Cerebellar nuclear complex (tissue), 1 donor: ENCODE results near the gene TPP2.

Experiments
- DNase-seq, 2 experiments: peaks; one replicate each; lab custom pipeline; 2025; lab: John Stamatoyannopoulos, UW

The TPP2 gene

DNA sequence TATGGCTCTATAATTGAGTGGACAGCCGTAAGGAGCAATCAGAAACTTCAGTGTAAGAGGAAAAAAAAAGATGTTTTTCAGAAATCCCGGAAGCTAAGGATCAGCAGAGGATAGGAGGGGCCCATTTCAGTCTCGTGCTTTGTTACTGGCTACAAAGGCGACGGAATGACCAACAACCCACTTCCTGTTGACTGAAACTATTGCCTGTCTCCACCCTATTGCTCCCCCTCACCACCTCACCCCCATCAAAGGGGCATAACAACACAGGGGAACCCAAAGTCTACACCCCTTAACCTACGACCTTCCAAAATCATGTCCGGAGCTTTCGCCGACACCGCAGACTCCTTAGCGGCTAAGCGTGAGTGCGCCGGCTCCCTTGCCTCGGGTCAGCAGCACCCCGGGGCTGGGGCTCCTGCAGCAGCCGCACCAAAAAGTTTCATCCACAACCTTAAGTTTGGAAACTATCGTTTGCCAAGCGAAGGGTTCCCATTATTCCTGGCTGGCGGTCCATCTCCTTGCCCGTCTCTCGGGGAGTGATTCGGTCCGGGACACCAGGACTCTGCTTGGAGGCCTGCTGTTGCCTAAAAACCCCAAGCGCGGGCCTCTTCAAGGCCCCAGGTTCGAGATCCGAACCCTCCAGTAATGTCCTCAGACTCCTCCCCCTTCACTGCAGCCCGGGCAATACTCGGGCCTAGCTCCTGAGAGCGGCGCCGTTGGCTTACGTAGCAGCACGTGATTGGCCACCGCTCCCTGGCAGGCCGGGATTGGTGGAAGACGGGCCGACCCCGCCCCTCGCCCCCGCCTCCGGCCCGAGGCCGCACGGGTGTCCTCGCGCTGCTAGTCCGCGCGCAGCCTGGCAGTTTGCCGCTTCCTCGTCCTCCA, at the start of gene TPP2:
Gene TPP2 (plus strand): TSS at position 840 of the 882 bp plus-strand sequence. CDS start 53 bp downstream, outside the sequence.
- DNase-seq, result peak; percentile 83 to 86

DNA sequence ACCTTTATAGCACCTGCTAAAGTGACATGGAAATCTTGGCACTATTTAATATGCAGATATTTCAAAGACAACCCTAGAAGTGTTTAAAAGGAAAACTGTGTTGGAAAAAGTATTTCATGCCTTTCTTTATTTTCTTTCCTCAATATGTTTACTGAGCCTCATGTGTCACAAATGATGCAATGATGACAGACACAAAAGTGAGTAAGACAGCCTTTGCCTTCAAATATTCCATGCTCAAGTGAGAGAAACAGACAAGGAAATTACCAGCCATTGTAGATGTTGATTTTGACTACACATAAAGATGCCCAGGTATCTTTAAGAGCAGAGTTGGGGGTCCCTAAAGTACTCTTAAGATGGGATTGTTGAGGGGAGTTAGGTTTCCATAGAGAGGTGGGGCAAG, 48.0 kb upstream of the TPP2 start:
- DNase-seq, result no peak

DNA sequence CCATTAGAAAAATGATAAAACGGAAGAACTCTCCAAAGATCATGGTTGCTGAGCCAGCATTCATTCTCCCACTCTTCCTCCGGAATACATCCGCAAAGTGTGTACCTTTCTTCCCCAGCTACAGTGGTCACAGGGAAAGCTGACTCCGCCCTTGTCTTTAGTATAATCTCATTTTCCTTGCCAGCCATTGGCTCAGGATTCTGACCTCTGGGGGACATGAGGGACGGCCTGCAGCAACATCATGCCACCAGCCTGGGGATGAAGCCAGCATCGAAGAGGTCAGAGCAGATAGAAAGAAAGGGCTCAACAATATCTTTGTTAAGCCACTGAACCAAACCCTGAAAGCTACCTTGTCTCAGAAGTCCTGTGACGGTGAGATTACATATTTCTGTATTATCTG, 46.3 kb upstream of the TPP2 start:
- no peak for DNase-seq

DNA sequence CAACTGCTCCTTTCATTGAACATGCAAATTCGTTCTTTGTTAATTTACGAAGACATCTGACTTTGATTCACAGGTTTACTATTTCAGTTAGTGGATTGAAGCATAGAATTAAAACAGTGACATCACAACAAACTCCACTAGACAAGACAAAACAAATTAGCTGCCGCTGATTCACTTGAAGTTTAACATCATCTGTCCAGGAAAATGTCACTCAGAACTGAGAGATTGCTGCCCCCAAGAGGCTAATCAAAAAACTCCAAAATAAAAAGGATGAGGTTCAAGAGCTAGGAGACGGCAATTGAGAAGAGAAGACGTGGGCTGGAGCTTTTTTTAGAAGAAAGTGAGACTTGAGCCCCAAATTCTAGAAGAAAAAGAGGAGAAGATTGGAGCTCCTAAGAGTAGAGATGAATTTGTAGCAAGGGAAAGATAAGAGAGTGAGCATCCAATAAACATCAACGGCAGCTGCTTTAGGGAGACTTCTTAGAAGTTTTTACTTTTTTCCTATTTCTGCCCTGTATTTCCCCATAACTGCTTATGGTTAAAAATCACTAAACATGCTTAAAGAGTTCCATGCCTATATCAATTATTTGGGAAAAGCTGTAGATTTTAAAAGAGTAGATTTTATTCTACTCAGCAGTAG, 40.8 kb upstream of the TPP2 start:
- peak in 1 of 2 experiments; percentile 64 for DNase-seq

DNA sequence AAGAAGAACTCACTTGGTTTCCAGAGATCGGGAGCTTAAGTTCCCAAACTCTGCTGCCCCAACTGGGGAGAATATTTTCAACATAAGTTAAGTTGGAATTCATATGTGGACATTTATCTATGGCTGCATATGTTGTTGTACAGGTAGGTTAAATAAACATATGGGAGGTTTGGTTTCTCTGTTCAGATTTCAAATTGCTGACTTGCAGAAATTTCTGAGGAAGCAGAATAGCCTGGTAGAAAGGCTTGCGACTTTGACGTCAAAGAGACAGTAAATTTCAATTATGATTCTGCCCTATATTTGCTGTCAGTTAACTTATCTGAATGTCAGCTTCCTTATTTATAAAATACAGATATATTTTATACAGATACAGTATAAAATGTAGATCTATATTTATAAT, 40.0 kb upstream of the TPP2 start:
- DNase-seq, result no peak

DNA sequence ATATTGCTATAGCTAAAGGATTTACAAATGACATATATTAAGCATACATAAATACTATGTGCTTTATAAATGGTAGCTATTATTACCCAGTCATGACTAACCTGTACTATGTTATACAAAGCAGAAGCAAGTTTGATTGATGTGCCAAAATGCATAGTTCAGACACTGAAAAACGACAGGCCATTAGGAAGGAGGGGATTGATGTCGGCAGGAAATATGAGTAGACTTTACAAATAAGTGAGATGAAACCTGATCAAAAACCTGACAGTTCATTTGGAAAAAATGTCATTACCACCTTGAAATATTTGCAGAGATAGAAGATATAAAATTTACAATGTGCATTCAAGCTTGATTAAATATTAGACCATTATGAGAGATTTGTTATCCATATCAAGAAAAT, 38.8 kb upstream of the TPP2 start:
- DNase-seq, result no peak

DNA sequence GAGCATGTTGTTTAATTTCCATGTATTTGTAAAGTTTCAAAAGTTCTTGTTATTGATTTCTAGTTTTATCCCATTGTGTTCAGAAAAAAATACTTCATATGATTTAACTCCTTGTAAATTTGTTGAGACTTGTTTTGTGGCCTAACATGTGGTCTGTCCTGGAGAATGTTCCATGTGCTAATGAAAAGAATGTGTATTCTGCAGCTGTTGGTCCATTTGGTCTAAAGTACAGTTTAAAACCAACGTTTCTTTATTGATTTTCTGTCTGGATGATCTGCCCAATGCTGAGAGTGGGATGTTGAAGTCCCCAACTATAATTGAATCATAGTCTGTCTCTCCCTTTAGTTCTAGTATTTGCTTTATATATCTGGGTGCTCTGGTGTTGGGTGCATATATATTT, 34.9 kb upstream of the TPP2 start:
- DNase-seq, result no peak

DNA sequence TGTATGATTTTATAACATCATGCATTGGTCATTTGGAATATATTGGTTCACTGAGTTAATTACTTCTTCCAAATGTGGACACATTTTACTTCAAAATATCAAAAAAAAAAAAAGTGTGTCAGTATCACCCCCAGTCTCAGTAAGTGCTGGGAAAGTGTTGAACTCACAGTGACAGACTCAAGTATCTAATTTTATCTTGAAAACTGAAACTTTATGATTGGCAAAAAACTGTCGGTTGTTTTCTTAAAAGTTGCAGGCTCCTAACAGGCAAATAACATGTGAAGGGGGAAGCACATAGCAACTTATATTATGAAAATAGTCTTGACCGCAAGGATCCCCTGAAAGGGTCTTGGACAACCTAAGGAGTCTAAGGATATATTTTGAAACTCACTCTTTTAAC, 33.5 kb upstream of the TPP2 start:
- no peak for DNase-seq

DNA sequence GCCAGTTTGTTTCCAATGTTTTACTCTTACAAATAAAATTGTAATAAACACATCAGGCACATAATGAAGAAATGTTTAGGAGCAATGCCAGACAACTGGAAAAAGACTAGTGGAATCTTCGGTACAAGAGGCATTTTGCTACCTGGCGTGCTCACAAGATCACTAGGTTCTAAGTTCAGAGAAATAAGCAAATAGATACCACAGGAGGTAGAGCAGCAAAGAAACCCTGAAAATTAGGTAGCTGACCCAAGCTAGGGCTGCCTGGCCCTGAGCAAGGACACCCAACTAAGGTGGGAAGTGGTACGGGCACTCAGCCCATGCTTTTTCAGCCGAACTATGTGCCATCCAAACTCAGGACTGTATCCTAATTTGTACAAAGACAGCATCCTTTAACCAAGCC, 32.2 kb upstream of the TPP2 start:
- DNase-seq, result no peak

DNA sequence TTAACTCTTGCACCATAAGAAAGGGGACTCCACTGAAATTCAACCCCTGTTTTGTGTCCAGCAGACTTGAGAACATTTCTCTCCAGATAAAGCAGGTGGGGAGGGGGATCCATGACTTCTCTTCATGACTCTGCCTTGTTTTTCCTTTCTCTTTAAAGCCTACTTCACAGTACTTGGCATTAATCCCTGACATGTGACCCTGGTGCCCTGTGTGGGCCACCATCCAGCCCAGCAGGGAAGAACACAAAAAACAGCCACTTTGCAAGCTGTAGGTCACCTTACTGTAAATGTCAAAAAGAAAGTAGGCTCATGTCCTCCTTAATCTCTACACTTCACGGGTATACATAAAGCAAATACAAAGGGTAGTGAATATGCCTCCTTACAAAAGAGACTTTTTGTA, 30.3 kb upstream of the TPP2 start:
- no peak for DNase-seq

DNA sequence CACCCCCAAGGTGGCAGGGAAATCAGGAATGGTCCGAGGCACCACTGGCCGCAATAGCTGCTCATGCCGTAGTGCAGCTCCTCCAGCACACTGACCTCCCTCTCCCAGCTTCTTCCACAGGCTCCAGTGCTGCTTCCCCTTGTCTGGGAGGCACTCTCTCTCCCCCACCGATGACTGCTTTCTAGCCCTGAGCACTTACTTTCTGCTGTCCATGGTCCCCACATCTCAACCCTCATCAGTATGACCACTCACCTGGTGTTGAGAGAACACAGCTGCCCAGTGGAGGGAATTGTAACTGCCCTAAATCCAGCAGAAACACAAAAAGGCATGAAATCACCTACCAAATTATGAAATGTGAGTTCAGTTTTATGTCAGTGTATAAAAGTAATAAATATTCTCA, 28.9 kb upstream of the TPP2 start:
- DNase-seq, result no peak

DNA sequence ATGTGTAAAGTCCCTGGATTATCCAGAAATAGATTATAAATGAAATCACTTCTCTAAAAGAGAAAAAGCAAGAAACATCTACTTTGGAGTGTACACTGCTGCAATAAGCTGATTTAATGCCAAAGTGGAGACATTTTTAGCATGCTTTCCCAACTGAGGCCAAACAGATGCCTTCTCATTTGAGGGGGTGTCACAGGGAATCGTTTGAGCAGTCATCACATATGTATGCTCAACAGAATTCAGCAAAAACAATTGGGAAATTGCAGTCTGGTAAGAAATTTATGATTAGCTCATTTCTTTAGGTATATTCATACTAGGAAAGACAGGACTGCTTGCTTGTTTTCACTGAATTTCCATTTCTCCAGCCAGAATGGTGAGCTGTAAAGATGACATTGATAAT, 27.3 kb upstream of the TPP2 start:
- no peak for DNase-seq

DNA sequence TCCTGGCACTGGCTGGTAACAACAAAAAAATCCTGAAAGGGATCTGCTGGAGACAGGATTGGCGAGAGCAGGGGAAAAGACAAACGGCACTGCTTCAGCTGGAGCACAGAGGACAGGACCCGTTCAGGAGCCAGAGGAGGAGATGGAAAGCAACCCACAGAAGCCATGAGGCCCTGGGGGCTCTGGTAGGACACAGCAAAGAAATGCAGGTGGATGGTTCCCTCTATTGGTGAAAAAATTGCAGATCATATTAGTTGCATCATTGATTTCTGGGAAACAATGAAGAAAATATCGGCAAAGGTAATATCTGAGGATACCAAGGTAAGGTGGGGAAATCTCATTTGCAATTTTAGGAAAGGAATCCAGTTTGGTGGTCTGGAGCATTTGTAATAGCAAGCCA, 25.7 kb upstream of the TPP2 start:
- DNase-seq, result no peak

DNA sequence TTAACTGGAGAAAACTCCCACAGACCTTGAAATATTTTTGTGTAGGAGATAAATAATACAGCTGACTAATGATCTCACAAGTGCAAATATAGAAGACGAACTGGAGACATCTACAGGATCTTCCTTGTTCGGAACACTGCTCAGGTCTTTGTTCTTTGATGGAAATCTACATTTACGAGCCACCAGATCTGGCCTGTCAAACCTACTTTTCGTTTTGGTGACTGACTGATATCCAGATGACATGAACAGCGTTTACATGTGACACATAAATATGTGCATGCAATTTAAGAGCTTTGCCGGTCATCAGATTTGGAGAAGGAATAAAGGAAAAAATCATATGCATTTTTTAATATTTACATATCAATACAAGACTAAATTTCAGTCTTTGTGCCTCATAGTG, 24.5 kb upstream of the TPP2 start:
- no peak for DNase-seq

DNA sequence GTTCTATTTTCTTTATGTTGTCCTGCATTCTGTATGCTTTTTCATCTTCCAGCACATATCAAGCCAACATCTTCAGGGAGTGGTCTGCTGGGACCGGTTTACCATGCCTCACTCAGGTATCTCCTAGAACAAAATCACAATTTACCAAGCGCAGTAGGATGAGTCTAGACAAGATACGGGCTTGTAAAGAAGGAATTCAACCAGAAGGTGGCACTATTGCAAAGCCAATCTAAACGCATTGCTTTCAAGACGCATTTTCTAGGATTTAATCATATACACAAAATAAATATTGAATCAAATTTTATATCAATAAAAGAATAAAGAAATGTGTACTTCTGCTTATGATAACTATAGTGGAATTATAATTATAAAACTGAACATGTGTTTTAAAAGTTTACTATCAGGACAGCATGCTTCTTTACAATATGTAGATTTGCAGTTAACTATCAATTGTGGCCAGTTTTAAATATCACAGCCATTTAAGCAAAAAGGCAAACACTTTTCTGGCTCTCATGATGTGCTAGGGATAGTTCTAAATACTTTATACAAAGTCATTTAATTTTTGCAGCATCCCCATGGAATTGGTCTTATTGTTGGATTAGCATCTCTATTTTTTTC, 16.1 kb upstream of the TPP2 start:
- no peak for DNase-seq

DNA sequence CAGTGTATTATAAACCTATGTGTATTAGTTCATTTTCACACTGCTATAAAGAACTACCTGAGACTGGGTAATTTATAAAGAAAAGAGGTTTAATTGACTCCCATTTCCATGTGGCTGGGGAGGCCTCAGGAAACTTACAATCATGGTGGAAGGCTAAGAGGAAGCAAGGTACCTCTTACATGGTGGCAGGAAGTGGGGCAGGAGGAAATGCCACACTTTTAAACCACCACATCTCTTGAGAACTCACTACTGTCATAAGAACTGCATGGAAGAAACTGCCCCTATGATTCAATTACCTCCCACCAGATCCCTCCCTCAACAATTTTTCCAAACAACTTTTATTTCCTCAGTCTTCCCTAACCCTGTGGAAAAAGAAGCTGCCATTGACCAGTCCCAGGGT, 14.5 kb upstream of the TPP2 start:
- DNase-seq, result no peak

DNA sequence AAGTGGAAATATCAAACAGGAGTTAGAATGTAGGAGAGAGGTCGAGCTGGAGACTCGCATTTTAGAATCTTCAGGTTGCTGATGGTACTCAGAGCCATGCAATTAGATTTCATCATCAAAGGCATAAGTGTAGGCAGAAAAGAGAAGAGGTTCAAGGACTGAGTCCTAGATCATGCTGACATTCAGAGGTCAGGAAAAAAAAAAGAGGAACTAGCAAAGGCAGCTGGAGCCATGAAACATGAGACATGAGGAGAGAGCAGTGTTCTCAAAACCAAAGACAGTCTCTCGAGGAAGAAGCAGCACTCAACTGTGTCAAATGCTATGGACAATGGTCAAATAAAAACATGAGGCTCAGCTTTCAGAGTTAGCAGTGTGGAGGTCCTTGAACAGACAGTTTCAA, 12.4 kb upstream of the TPP2 start:
- no peak for DNase-seq

DNA sequence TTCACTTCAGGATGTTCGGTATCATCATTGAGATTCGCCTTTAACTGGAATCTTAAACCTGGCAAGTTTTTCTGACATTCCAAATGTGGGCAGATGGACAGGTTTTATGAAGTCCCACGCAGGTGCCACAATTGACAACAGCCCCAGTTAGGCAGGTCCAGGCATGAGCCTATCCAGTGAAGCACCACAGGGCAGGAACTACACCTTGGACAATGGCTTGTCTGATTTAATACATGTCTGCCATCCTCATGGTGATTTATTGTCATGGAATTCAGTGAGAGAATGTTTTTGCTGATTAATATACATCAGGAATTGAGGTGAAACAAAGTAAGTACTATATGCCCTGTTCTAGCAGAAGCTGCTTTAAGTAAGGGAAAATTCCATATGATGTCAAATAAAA, 10.2 kb upstream of the TPP2 start:
- no peak for DNase-seq

DNA sequence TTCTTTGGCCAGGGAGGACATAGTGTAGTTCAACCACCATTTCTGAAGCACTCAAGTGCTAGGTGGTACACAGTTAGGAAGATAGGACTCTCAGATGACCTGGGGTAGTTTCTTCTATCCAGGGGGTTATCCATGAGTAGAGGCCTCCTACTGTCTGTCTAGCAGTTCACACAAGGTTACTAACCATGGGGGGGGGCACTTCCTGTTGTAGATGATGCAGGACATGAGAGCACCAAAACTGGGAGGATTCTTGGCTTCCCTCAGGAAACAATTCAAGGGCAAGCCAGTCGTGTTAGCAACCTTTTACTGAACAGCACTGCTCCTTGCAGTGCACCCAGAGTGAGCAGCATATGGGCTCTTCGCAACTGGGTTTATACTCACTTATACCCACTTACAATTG, 8.9 kb upstream of the TPP2 start:
- DNase-seq, result no peak

DNA sequence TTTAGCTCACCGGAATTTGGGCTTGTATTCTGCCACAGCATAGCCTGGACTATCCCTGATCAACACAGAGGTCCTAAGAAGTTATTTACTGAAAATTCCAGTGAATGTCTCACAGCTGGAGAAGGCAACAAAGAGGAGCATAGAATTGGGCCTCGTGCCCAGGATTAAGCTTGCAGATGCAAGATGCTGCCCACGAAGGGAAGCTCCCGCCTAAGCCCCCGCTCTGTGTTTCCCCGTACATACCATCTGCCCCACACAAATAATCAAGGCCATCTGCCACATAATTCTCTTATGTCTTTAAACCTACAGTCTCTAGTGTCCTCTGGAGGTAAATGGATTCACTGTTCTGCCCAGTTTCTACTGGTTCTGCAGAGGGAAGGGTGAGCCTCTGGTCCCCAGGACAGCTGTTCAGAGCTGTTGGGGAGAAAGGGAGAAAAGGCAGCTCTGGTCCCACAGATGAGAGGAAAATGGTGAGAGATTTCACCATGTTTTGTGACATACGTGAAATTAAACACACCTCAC, 7.4 kb upstream of the TPP2 start:
- DNase-seq, result no peak

DNA sequence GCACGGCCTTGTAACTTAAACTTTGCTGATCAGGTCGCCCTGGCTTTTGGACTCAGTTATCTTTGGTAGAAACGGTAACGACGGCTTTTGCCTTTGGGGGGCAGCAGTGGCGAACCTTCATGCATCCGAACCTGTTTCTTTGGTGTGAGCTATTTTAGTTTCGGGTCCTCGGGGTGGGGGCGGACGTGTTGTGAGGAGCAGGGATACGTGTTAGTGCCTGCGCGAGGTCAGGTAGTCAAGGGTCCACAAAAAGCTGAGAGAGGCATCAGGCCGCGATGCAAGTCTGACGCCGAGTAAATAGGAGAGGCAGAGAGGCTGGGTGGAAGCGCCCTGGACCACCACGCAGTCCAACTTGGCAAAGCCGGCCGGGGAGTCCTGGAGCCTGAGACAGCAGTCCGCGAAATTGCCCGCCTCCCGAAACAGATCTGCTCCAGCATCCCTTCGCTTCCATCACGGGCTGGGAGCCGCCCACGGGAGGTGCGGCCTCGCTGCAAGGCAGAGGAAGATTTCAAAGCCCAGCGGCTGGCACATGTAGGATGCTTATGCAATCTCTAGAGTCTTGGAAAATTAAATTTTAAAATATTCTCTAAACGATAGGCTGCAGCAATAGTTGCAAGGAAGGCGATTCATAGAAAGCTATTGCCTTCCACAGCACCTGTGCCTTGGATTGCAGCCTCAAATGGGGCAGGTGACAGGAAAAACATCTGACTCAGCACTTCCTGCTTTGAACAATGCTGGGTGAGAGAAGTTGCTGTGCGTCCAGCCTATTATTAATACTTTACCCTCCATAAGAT, 4.6 kb upstream of the TPP2 start:
- DNase-seq, result peak; percentile 54 to 73

DNA sequence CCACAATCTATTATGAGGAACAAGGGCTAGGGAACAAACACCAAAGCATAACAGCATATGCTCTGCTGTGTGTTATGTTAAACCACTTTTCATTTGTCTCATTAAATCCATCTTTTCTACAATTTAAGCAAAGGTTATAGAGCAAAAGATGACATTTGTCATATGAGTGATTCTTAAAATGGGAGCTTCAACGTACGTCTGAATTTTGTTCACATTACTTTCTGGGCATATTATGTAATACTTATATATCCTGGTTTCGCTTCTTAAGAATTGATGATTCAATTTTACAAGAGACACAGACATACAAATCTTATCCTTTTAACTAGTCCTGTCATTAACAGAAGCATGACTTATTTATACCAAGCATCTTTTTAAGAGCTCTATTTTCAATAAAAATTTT, 3.3 kb upstream of the TPP2 start:
- DNase-seq, result no peak
